CD14-positive monocyte (primary cell): ENCODE measurements around the gene UGT1A10. TPM values are rescaled to one million over a fixed set of nuclear protein-coding genes. Genes with fewer than 3 reads are reported as not detected.

ENCODE experiments used
- DNase-seq, 3 donors: peaks; one replicate each; pipeline ENCODE4 v3.0.0-alpha.2; 2011 to 2022
- H2AFZ ChIP-seq: 2 replicates; pipeline ENCODE4 v1.6.0; 2012; ENCODE audit warnings: mild to moderate bottlenecking, low read depth, low read length, inconsistent platforms; ENCODE audit not compliant: insufficient read depth, poor library complexity, severe bottlenecking
- H3K27ac ChIP-seq, 2 donors: 1 replicate in 1 of 2; 2 replicates in 1 of 2; pipeline ENCODE4 v1.5.1; 2012 to 2013; ENCODE audit warnings: low read length in 2 of 2, control low read depth in 1 of 2, inconsistent platforms in 1 of 2, low read depth in 1 of 2, mild to moderate bottlenecking in 1 of 2
- H3K27me3 ChIP-seq, 2 donors: one replicate each; pipeline versions ENCODE4 v1.6.0 to v1.6.1; 2011 to 2013; ENCODE audit warnings: low read length in 2 of 2; ENCODE audit not compliant: control insufficient read depth in 2 of 2, insufficient read depth in 2 of 2
- H3K36me3 ChIP-seq, 2 donors: replicated peaks in 1 of 2; 1 replicate in 1 of 2; 2 replicates in 1 of 2; pipeline versions ENCODE4 v1.5.1 to v1.6.1; 2012 to 2013; ENCODE audit warnings: low read length in 2 of 2, control low read depth in 1 of 2, inconsistent platforms in 1 of 2, mild to moderate bottlenecking in 1 of 2; ENCODE audit not compliant: insufficient read depth in 2 of 2, control insufficient read depth in 1 of 2
- H3K4me1 ChIP-seq, 2 donors: 1 replicate in 1 of 2; 2 replicates in 1 of 2; pipeline versions ENCODE4 v1.5.1 to v1.6.1; 2012 to 2013; ENCODE audit warnings: low read length in 2 of 2, control low read depth in 1 of 2, inconsistent platforms in 1 of 2, mild to moderate bottlenecking in 1 of 2, moderate library complexity in 1 of 2; ENCODE audit not compliant: insufficient read depth in 2 of 2, control insufficient read depth in 1 of 2
- H3K4me2 ChIP-seq: replicated peaks from 2 replicates; pipeline ENCODE3; 2012; ENCODE audit warnings: low read length, moderate library complexity, mild to moderate bottlenecking; ENCODE audit not compliant: poor library complexity, severe bottlenecking; ENCODE audit errors: extremely low read depth
- H3K4me3 ChIP-seq, 3 experiments: fragments of 200-600 bp in 1 of 3; sonication (generic) in 1 of 3; replicated peaks in 1 of 3; 1 replicate in 2 of 3; 2 replicates in 1 of 3; pipeline ENCODE4 v1.5.1; 2011 to 2013; ENCODE audit warnings: low read length in 3 of 3, mild to moderate bottlenecking in 3 of 3, control low read depth in 2 of 3, low read depth in 2 of 3, inconsistent platforms in 1 of 3, moderate library complexity in 1 of 3
- H3K79me2 ChIP-seq: 2 replicates; pipeline ENCODE4 v1.6.0; 2012; ENCODE audit warnings: mild to moderate bottlenecking, control low read depth, inconsistent platforms, low read length, moderate library complexity; ENCODE audit not compliant: insufficient read depth
- H3K9ac ChIP-seq: 2 replicates; pipeline ENCODE4 v1.6.0; 2017; ENCODE audit warnings: low read length, mild to moderate bottlenecking; ENCODE audit not compliant: insufficient read depth, poor library complexity, severe bottlenecking
- H3K9me3 ChIP-seq, 2 donors: replicated peaks in 1 of 2; 1 replicate in 1 of 2; 2 replicates in 1 of 2; pipeline versions ENCODE4 v1.5.1 to v1.6.1; 2012 to 2013; ENCODE audit warnings: low read length in 2 of 2, control low read depth in 1 of 2; ENCODE audit not compliant: control insufficient read depth in 1 of 2, insufficient read depth in 1 of 2
- H4K20me1 ChIP-seq: 2 replicates; pipeline ENCODE4 v1.6.0; 2012; ENCODE audit warnings: mild to moderate bottlenecking, low read length, control low read depth, moderate library complexity; ENCODE audit not compliant: insufficient read depth
- H3K27ac Mint-ChIP-seq, 7 donors: one replicate each; pipeline ENCODE4 v1.8.0; 2020; ENCODE audit warnings: mild to moderate bottlenecking in 7 of 7, mixed read lengths in 7 of 7, moderate library complexity in 6 of 7, inconsistent platforms in 2 of 7
- H3K27me3 Mint-ChIP-seq, 3 donors: one replicate each; pipeline ENCODE4 v1.8.0; 2021 to 2022; ENCODE audit warnings: low read depth in 3 of 3, mild to moderate bottlenecking in 3 of 3, mixed read lengths in 3 of 3, moderate library complexity in 3 of 3, inconsistent platforms in 1 of 3
- H3K36me3 Mint-ChIP-seq, 2 donors: one replicate each; pipeline ENCODE4 v1.8.0; 2020; ENCODE audit warnings: mixed read lengths in 2 of 2, inconsistent platforms in 1 of 2, mild to moderate bottlenecking in 1 of 2
- H3K4me1 Mint-ChIP-seq: one replicate; pipeline ENCODE4 v1.8.0; 2020; ENCODE audit warnings: mild to moderate bottlenecking, mixed read lengths
- H3K4me3 Mint-ChIP-seq, 2 donors: one replicate each; pipeline ENCODE4 v1.8.0; 2020; ENCODE audit warnings: mild to moderate bottlenecking in 2 of 2, mixed read lengths in 2 of 2, moderate library complexity in 1 of 2
- H3K9me3 Mint-ChIP-seq, 7 donors: one replicate each; pipeline ENCODE4 v1.8.0; 2020 to 2022; ENCODE audit warnings: mixed read lengths in 7 of 7, mild to moderate bottlenecking in 6 of 7, moderate library complexity in 6 of 7, inconsistent platforms in 2 of 7
- CTCF ChIP-seq: fragments of 200-600 bp; IDR thresholded peaks from one replicate; pipeline ENCODE4 v1.8.0; 2022; ENCODE audit warnings: antibody characterized with exemption, mild to moderate bottlenecking
- WGBS: methylation state at CpG from one replicate; pipeline ENCODE4 v1.1.5; 2013; ENCODE audit warnings: missing lambda C conversion rate; ENCODE audit not compliant: insufficient coverage; 5-methylcytosine and 5-hydroxymethylcytosine counted together
- intact Hi-C, 2 donors: fragments of 100-400 bp; cut with micrococcal nuclease; formaldehyde crosslinking; loops; one replicate each; pipeline versions ENCODE4 v1.15.0 to v1.15.1; 2023
- polyA plus RNA-seq, 3 donors: library from polyadenylated mRNA; depleted of rRNA in 1 of 3; unstranded in 2 of 3; stranded (reverse) in 1 of 3; fragments of 300-500 nt in 2 of 3; fragments of >200 nt in 1 of 3; fragmentation: Illumina TruSeq in 2 of 3; gene quantifications; 1 replicate in 2 of 3; 2 replicates in 1 of 3; pipeline ENCODE4 v1.2.3, GENCODE V29; 2012 to 2021

Gene UGT1A10
- polyA plus RNA-seq, 3 donors: not detected

- H3K79me2 ChIP-seq: no peaks in the 10 kb centered on the region
- no peak for TF ChIP-seq CTCF
- Mint-ChIP-seq H3K36me3 (no peaks in the 10 kb centered on the region), H3K4me3 (no peak overlapping the region), H3K27ac (no peak overlapping the region), H3K4me1 (no peaks in the 10 kb centered on the region), H3K27me3 (peaks cover 0 to 9% (median 5%) of the 10 kb centered on the region in 3 donors), H3K9me3 (peaks cover 0 to 2% (median 0%) of the 10 kb centered on the region in 7 donors)
- WGBS: 89% methylated on average over 17 of the region's 17 CpGs
- H3K27ac ChIP-seq: no peak overlapping the region
- H3K4me2 ChIP-seq: no peak overlapping the region
- no peak overlapping the region for H3K4me3 ChIP-seq
- no peaks in the 10 kb centered on the region for H3K4me1 ChIP-seq
- H3K36me3 ChIP-seq: no peaks in the 10 kb centered on the region
- H3K9ac ChIP-seq: no peak overlapping the region
- no peak for DNase-seq
- no peaks in the 10 kb centered on the region for H4K20me1 ChIP-seq
- no peaks in the 10 kb centered on the region for H3K27me3 ChIP-seq
- no peak overlapping the region for H2AFZ ChIP-seq
- no peaks in the 10 kb centered on the region for H3K9me3 ChIP-seq
- intact Hi-C loops: no loop called here
Observed at GRCh38 chr2:233794128-233794658, 157.9 kb downstream of the UGT1A10 start.

GRCh38 chr2:233795735-233796171 is 159.5 kb downstream of the UGT1A10 start:
- H3K4me3 ChIP-seq: no peak overlapping the region
- no peak overlapping the region for H3K27ac ChIP-seq
- H3K36me3 ChIP-seq: no peaks in the 10 kb centered on the region
- no peak for TF ChIP-seq CTCF
- no peaks in the 10 kb centered on the region for H3K36me3 Mint-ChIP-seq
- no peak overlapping the region for H3K4me3 Mint-ChIP-seq
- no peaks in the 10 kb centered on the region for H4K20me1 ChIP-seq
- H3K9ac ChIP-seq: no peak overlapping the region
- no peaks in the 10 kb centered on the region for H3K9me3 ChIP-seq
- no peaks in the 10 kb centered on the region for H3K4me1 ChIP-seq
- no peak overlapping the region for H3K4me2 ChIP-seq
- H2AFZ ChIP-seq: no peak overlapping the region
- no peaks in the 10 kb centered on the region for H3K4me1 Mint-ChIP-seq
- DNase-seq: no peak
- WGBS: 97% methylated on average over 13 of the region's 13 CpGs
- peaks cover 0 to 2% (median 0%) of the 10 kb centered on the region in 7 donors for H3K9me3 Mint-ChIP-seq
- H3K27me3 ChIP-seq: no peaks in the 10 kb centered on the region
- no peaks in the 10 kb centered on the region for H3K79me2 ChIP-seq
- intact Hi-C loops: no loop called here
- H3K27me3 Mint-ChIP-seq: peaks cover 0 to 9% (median 7%) of the 10 kb centered on the region in 3 donors
- H3K27ac Mint-ChIP-seq: no peak overlapping the region
